Aorta (tissue), 5 donors: Measurements from ENCODE around the gene MT1E. TPM values are rescaled to one million over a fixed set of nuclear protein-coding genes. Genes with fewer than 3 reads are reported as not detected.
"Not testable (repeated sequence)": the region's sequence is repeated elsewhere in the genome, so short reads cannot be mapped to it uniquely, and the experiment has no call there.

ENCODE experiments used
- ATAC-seq: fragments of 200-7000 bp; cut with Tn5 transposase; one replicate; pipeline ENCODE4 v1.9.1; 2022; ENCODE audit warnings: moderate library complexity; ENCODE audit not compliant: low FRiP score
- DNase-seq, 2 donors: peaks; one replicate each; pipeline ENCODE4 v3.0.0-alpha.2; 2020
- H3K27ac ChIP-seq, 2 donors: one replicate each; pipeline ENCODE4 v1.5.1; 2013; ENCODE audit warnings: low read length in 2 of 2, mild to moderate bottlenecking in 2 of 2, moderate library complexity in 2 of 2, control low read depth in 1 of 2, inconsistent platforms in 1 of 2, low read depth in 1 of 2
- H3K27me3 ChIP-seq, 2 donors: one replicate each; pipeline ENCODE4 v1.6.1; 2013; ENCODE audit warnings: control low read depth in 1 of 2, low read length in 1 of 2, mild to moderate bottlenecking in 1 of 2, moderate library complexity in 1 of 2; ENCODE audit not compliant: insufficient read depth in 2 of 2, control insufficient read depth in 1 of 2
- H3K36me3 ChIP-seq, 2 donors: one replicate each; pipeline ENCODE4 v1.6.1; 2013; ENCODE audit warnings: control low read depth in 1 of 2, low read length in 1 of 2, mild to moderate bottlenecking in 1 of 2; ENCODE audit not compliant: insufficient read depth in 2 of 2, control insufficient read depth in 1 of 2
- H3K4me1 ChIP-seq, 2 donors: one replicate each; pipeline ENCODE4 v1.6.1; 2013; ENCODE audit warnings: low read length in 2 of 2, control low read depth in 1 of 2, mild to moderate bottlenecking in 1 of 2, moderate library complexity in 1 of 2; ENCODE audit not compliant: insufficient read depth in 2 of 2, control insufficient read depth in 1 of 2
- H3K4me3 ChIP-seq, 2 donors: one replicate each; pipeline ENCODE4 v1.5.1; 2013; ENCODE audit warnings: low read length in 2 of 2, control low read depth in 1 of 2, mild to moderate bottlenecking in 1 of 2
- H3K9me3 ChIP-seq: one replicate; pipeline ENCODE4 v1.6.1; 2013; ENCODE audit warnings: mild to moderate bottlenecking, low read length; ENCODE audit not compliant: control insufficient read depth
- WGBS, 2 donors: extraction: QIAGEN DNeasy Blood & Tissue Kit; methylation state at CpG; one replicate each; pipeline ENCODE4 v1.1.7; 2013; 5-methylcytosine and 5-hydroxymethylcytosine counted together
- intact Hi-C, 2 donors: fragments of 100-400 bp; cut with DNase I; formaldehyde crosslinking; loops; one replicate each; pipeline versions ENCODE4 v1.14.2 to v1.15.0; 2022
- long read RNA-seq, 2 donors: library from polyadenylated mRNA; unstranded; transcript quantifications; one replicate each; pipeline ENCODE4 v2.0.0, GENCODE V29; 2020 to 2021
- polyA plus RNA-seq, 2 donors: library from polyadenylated mRNA; stranded (reverse); fragments of 200-250 nt; gene quantifications; one replicate each; pipeline ENCODE4 v1.2.3, GENCODE V29; 2013
- total RNA-seq, 2 donors: library from RNA; stranded (reverse); fragmentation: NEBNext Ultra II Directional; extraction: Animal tissue kit (Norgen Biotek cat#: 25700); gene quantifications; one replicate each; pipeline ENCODE4 v1.2.1, GENCODE V29; 2021
- donor health status: healthy with polysubstance abuse.
- donor health status: Bipolar disorder and iron deficiency.
- donor health status: DM: no; HTN: no; CAD: no.
- donor health status: DM: no; HTN: no; CAD: no.
- donor health status: DM: yes; HTN: yes; CAD: no.

The MT1E gene
- 100 to 1,000 TPM in 1 of 2 donors, 10 to 100 TPM in 1; 47.8 to 355 TPM for total RNA-seq
- 100 to 1,000 TPM; 185 to 606 TPM for polyA plus RNA-seq
- long read RNA-seq, donor 1, transcript MT1E-201 (3 exons, 704 nt): major isoform, 10 of 20 reads
- long read RNA-seq, donor 1, partial matches to known transcripts: 0 of 20 reads
- long read RNA-seq, donor 1, other reads (novel, unspliced or antisense): 9 of 20 reads
- long read RNA-seq, donor 2, partial matches to known transcripts: 0 of 1 reads
- long read RNA-seq, donor 2, other reads (novel, unspliced or antisense): 0 of 1 reads

DNA sequence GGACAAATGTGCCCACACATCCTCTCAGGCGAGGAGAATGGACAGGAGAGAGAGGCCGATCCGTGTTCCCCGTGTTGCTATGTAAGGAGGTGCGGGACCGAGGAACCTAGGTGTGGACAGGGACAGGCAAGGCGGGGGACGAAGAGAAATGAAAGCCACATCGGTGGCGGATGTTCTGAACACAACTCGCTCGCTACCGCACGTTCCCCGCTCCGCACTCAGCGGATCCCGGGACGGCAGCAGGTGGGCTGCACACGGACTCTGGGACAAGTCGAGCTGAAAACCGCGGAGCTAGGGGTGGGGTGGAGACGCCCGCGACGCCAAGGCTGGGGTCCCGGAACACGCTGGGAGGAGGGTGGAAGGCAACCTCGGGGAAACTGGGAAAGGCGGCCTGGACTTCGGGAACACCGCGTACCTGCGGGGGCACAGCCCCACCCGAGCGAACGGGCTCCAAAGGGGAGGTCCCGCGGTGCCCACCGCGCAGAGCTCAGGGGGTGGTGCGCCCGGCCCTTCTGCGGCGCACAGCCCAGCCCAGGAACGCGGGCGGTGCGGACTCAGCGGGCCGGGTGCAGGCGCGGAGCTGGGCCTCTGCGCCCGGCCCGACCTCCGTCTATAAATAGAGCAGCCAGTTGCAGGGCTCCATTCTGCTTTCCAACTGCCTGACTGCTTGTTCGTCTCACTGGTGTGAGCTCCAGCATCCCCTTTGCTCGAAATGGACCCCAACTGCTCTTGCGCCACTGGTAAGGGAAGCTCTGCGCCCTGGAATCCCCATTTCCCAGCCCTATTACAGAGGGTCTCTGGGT, at the start of gene MT1E:
TSS of gene MT1E (plus strand) at position 642 of the 803 bp plus-strand sequence. CDS start at position 713, 71 bp downstream.
- Histone ChIP-seq H3K36me3 (no peaks in the 10 kb centered on the region), H3K27ac (peak within 1 kb of the TSS; percentile 83 to 95), H3K9me3 (no peaks in the 10 kb centered on the region), H3K4me3 (peak within 1 kb of the TSS; percentile 56 to 71), H3K27me3 (no peaks in the 10 kb centered on the region), H3K4me1 (no peaks in the 10 kb centered on the region)
- 0 to 1% methylated on average over 57 to 62 of the region's 62 CpGs for WGBS, 2 donors
- peak; percentile 94 for ATAC-seq
- peak; percentile 84 to 93 for DNase-seq
- intact Hi-C loops: no loop called here

GRCh38 chr16:56576585-56577299, 48.8 kb upstream of the MT1E start:
- DNase-seq (peak; percentile 79 to 91), ATAC-seq (peak; percentile 85)
- H3K27ac ChIP-seq: no peak overlapping the region
- intact Hi-C loops: loop anchor here in 1 of 2 donors (5.0 kb wide), 1 partner anchor 126 kb away; no protein-coding TSS in a partner anchor
- no peaks in the 10 kb centered on the region for H3K4me1 ChIP-seq
- no peaks in the 10 kb centered on the region for H3K27me3 ChIP-seq
- H3K36me3 ChIP-seq: no peaks in the 10 kb centered on the region
- no peak overlapping the region for H3K4me3 ChIP-seq
- H3K9me3 ChIP-seq: no peaks in the 10 kb centered on the region
- 41 to 43% methylated on average over 8 of the region's 8 CpGs for WGBS, 2 donors

DNA sequence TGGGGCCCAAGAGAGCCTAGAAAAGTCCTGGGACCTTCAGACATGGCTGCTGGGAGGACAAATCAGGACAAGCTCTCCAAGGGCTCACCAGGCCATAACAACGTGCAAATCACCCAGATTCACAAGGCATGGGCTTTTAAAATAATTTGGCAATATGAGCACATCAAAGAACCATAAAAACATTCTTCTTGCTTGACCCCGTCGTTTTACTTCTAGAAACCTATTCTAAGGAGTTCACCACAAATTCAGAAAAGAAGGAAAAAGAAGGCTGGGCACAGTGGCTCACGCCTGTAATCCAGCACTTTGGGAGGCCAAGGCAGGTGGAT, 48.3 kb upstream of the MT1E start:
- H3K27me3 ChIP-seq: no peaks in the 10 kb centered on the region
- H3K27ac ChIP-seq: no peak overlapping the region
- ATAC-seq (no peak), DNase-seq (no peak)
- no peaks in the 10 kb centered on the region for H3K36me3 ChIP-seq
- no peaks in the 10 kb centered on the region for H3K9me3 ChIP-seq
- no peaks in the 10 kb centered on the region for H3K4me1 ChIP-seq
- intact Hi-C loops: loop anchor here in 1 of 2 donors (5.0 kb wide), 1 partner anchor 125 kb away; no protein-coding TSS in a partner anchor
- WGBS, 2 donors: 66 to 68% methylated on average over 4 of the region's 4 CpGs
- no peak overlapping the region for H3K4me3 ChIP-seq

- H3K27me3 ChIP-seq: no peaks in the 10 kb centered on the region
- no peak overlapping the region for H3K4me3 ChIP-seq
- H3K36me3 ChIP-seq: no peaks in the 10 kb centered on the region
- 75 to 82% methylated on average over 6 of the region's 6 CpGs for WGBS, 2 donors
- H3K4me1 ChIP-seq: no peaks in the 10 kb centered on the region
- intact Hi-C loops: no loop called here
- DNase-seq: no peak
- no peak overlapping the region for H3K27ac ChIP-seq
- no peaks in the 10 kb centered on the region for H3K9me3 ChIP-seq
- ATAC-seq: no peak
Observed at GRCh38 chr16:56580391-56581048, 45.1 kb upstream of the MT1E start.

DNA sequence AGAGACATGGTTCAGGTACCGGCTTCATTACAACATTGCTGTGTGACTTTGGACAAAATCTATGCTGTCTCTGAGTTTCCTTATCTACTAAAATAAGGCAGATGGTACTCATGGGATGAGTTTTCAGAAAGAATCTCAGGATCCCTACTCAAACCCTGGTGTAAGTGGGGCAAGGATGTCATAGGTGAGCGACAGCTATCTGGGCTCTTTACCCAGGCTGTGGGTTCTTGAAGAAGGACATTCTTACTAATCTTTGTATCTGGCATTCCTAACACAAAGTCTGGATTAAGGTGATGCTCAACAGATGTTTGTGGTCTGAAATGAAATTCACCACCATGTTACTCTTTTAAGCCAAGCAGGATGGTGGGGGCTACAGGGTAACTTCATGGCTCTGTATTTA, 42.7 kb upstream of the MT1E start:
- H3K27me3 ChIP-seq, H3K27ac ChIP-seq, H3K4me1 ChIP-seq, H3K36me3 ChIP-seq, DNase-seq, H3K4me3 ChIP-seq, H3K9me3 ChIP-seq, intact Hi-C loops, ATAC-seq: not testable (repeated sequence)
- WGBS, 2 donors: 99 to 100% methylated on average over 2 of the region's 2 CpGs

- WGBS, 2 donors: 67 to 70% methylated on average over 11 of the region's 11 CpGs
- ATAC-seq: no peak
Observed at GRCh38 chr16:56583351-56584168, 42.0 kb upstream of the MT1E start.

GRCh38 chr16:56584276-56584675, 41.3 kb upstream of the MT1E start:
- Histone ChIP-seq H3K27ac (no peak overlapping the region), H3K4me1 (no peaks in the 10 kb centered on the region), H3K36me3 (no peaks in the 10 kb centered on the region), H3K9me3 (no peaks in the 10 kb centered on the region), H3K27me3 (no peaks in the 10 kb centered on the region), H3K4me3 (no peak overlapping the region)
- ATAC-seq (no peak), DNase-seq (no peak)
- intact Hi-C loops: no loop called here
- WGBS, 2 donors: 87% methylated on average over 11 of the region's 11 CpGs

More at GRCh38 chr16:56583351-56584168, 42.0 kb upstream of the MT1E start:
- Histone ChIP-seq H3K4me1 (no peaks in the 10 kb centered on the region), H3K36me3 (no peaks in the 10 kb centered on the region), H3K27ac (no peak overlapping the region), H3K27me3 (no peaks in the 10 kb centered on the region), H3K9me3 (no peaks in the 10 kb centered on the region), H3K4me3 (no peak overlapping the region)
- intact Hi-C loops: no loop called here
- no peak for DNase-seq

DNA sequence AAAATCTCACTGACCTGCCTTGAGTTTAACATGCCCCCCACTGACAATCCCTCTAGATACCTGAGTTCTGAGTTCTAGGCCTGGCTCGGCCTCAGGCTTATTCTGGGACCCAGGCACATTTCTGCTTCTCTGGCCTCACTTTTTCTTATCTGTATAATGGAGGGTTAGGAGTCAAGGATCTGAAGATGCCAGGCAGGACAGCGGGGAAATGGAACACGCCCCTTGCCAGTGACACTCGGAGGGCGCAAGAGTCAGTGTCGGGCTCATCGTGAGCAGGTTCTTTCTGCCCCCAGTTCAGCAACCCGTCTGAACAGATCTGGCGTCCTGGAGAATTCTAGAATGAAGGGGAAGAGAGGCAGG, 36.8 kb upstream of the MT1E start:
- intact Hi-C loops: no loop called here
- Histone ChIP-seq H3K27me3 (no peaks in the 10 kb centered on the region), H3K27ac (no peak overlapping the region), H3K4me1 (no peaks in the 10 kb centered on the region), H3K4me3 (no peak overlapping the region), H3K9me3 (no peaks in the 10 kb centered on the region), H3K36me3 (no peaks in the 10 kb centered on the region)
- 24 to 27% methylated on average over 9 of the region's 9 CpGs for WGBS, 2 donors
- ATAC-seq: no peak
- no peak for DNase-seq
